ENCODE measurements around the gene GPD1L.
"Not testable (repeated sequence)": the region's sequence is repeated elsewhere in the genome, so short reads cannot be mapped to it uniquely, and the experiment has no call there.

Gene GPD1L

DNA sequence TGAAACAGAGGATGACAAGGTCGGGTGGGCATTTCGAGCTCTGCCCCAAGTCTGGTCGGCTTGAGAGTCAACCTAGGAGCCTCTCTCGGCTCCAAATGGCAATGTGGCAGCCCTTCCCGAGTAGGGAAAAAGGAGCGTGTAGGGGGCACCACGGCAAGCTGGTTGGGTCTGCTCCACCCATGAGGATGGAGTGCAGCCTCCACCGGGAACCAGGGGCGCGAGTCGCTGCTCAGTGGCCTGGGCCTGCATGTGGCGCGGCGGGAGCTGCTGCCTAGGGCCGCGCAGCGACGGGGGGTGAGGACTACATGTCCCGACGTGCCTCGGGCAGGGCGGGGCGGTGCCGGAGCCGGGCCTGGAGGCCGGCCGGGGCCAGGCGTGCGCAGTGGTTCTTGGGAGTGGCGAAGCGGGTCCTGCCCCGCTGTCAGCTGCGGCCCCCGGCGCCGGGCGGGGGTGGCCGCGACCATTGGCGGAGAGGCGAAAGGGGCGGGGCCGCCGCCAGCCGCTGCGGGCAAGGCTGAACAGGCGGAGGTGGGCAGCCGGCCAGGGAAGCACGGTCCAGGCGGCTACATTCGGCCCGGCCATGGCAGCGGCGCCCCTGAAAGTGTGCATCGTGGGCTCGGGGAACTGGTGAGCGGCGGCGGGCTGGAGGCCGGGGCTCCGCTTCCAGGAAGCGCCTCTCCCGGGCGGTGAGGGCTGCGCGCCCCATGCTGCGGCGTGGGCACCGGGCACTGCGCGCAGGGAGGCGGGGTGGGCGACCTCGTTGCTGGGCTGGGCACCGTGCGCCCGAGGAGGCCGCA is at the start of gene GPD1L:
Gene GPD1L (plus strand): TSS at position 489 of the 797 bp plus-strand sequence. CDS start 92 bp downstream, at position 581.
- no peaks in the 10 kb centered on the region for H3K36me3 ChIP-seq (ENCODE audit: insufficient read depth, low read length)
- peaks cover 2% of the 10 kb centered on the region for H3K9me3 ChIP-seq (ENCODE audit: control insufficient read depth, insufficient read depth, low read length)
- H3K9ac ChIP-seq (ENCODE audit: low read depth, low read length) = peak within 1 kb of the TSS; percentile 65
- no peaks in the 10 kb centered on the region for H3K4me1 ChIP-seq (ENCODE audit: insufficient read depth, low read length)

DNA sequence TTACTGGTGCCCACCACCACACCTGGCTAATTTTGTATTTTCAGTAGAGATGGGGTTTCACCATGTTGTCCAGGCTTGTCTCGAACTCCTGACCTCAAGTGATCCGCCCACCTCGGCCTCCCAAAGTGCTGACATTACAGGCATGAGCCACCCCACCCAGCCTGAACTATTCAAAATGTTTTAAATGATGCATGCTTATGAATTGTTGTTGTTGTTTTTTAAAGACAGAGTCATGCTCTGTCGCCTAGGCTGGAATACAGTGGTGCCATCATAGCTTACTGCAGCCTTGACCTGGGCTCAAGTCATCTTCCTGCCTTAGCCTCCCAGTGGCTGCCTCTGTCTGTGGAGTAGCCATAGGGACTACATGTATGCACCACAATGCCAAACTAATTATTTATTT is 48.0 kb upstream of the GPD1L start:
- H3K9ac ChIP-seq (ENCODE audit: low read depth, low read length); H3K4me1 ChIP-seq (ENCODE audit: insufficient read depth, low read length); H3K9me3 ChIP-seq (ENCODE audit: control insufficient read depth, insufficient read depth, low read length); H3K36me3 ChIP-seq (ENCODE audit: insufficient read depth, low read length): not testable (repeated sequence)

GRCh38 chr3:32062950-32063582 is 43.4 kb upstream of the GPD1L start:
- H3K36me3 ChIP-seq (ENCODE audit: insufficient read depth, low read length) = no peaks in the 10 kb centered on the region
- H3K4me1 ChIP-seq (ENCODE audit: insufficient read depth, low read length) = no peaks in the 10 kb centered on the region
- no peaks in the 10 kb centered on the region; the same call in 1 of the 2 replicates for H3K9me3 ChIP-seq (ENCODE audit: control insufficient read depth, insufficient read depth, low read length)
- no peak overlapping the region for H3K9ac ChIP-seq (ENCODE audit: low read depth, low read length)

DNA sequence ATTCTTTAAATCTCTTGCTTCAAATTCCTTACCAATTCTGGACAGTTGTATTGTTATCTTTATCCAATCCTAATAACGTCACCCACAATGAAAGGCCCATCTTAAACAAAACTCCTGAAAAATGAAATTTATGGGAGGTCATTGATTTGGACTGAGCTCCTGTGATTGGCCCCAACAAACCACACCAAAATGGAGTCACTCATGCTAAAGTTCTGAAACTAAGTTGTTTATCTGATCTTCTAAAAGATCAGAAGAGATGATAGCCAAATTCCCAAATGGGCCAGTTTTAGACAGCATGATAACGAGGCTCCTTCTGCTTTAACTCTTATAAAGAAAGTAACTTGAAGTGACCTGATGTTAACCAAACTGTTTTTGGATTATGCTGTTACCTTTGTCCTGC is 39.7 kb upstream of the GPD1L start:
- Histone ChIP-seq H3K4me1 (ENCODE audit: insufficient read depth, low read length) (no peaks in the 10 kb centered on the region), H3K36me3 (ENCODE audit: insufficient read depth, low read length) (no peaks in the 10 kb centered on the region), H3K9me3 (ENCODE audit: control insufficient read depth, insufficient read depth, low read length) (no peaks in the 10 kb centered on the region; the same call in 1 of the 2 replicates), H3K9ac (ENCODE audit: low read depth, low read length) (no peak overlapping the region)

GRCh38 chr3:32074194-32074593 is 32.2 kb upstream of the GPD1L start:
- H3K9me3 ChIP-seq (ENCODE audit: control insufficient read depth, insufficient read depth, low read length); H3K36me3 ChIP-seq (ENCODE audit: insufficient read depth, low read length); H3K9ac ChIP-seq (ENCODE audit: low read depth, low read length): not testable (repeated sequence)
- H3K4me1 ChIP-seq (ENCODE audit: insufficient read depth, low read length) = peaks cover 14% of the 10 kb centered on the region

DNA sequence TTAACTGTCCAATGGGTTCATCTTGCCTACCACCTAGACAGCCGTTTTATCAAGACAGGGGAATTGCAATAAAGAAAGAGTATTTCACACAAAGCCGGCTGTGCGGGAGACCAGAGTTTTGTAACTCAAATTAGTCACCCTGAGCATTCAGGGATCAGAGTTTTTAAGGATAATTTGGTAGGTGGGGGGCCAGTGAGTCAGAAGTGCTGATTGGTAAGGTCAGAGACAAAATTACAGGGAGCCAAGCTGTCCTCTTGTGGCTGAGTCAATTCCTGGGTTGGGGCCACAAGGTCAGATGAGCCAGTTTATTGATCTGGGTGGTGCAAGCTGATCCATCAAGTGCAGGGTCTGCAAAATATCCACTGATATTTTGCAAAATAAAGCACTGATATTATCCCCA is 29.9 kb upstream of the GPD1L start:
- Histone ChIP-seq H3K9ac (ENCODE audit: low read depth, low read length) (no peak overlapping the region), H3K9me3 (ENCODE audit: control insufficient read depth, insufficient read depth, low read length) (no peaks in the 10 kb centered on the region), H3K4me1 (ENCODE audit: insufficient read depth, low read length) (peaks cover 14% of the 10 kb centered on the region), H3K36me3 (ENCODE audit: insufficient read depth, low read length) (no peaks in the 10 kb centered on the region)

DNA sequence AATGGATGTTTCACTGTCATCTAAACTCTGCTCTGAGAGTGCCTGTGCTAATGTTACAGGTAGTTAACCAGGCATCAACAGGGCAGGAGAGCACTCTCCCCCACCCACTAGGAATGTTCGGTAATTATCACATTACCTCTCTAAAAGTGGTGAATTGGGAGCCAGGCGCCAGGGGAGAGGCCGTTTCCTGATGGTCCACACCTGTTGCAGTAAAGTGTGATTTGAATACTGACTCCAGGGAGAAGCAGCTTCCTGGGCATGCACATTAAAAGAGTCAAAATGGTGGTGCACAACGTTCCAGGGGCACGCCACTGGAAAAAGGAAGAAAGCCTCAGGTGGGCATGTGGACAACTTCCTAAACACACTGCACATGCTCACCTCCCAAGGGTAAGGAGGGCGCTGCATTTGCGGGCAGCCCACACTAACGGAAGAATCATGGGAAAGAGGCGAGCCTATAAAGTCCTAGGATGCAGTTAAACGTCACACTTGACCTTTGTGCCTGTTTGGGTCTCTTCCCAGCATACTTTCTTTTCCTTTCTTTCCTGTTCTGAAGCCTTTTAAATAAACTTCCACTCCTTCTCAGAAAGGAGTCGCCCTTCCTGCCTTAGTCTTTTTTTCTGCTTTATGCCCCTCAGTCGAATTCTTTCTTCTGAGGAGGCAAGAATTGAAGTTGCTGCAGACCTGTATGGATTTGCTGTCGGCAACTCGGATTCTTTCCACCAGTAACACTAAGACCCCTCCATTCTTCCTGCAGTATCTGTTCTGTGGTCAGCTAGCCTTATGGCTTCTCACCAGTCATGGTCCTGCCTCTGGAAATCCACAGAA is 28.9 kb upstream of the GPD1L start:
- H3K9ac ChIP-seq (ENCODE audit: low read depth, low read length) = no peak overlapping the region
- peaks cover 14% of the 10 kb centered on the region for H3K4me1 ChIP-seq (ENCODE audit: insufficient read depth, low read length)
- H3K36me3 ChIP-seq (ENCODE audit: insufficient read depth, low read length) = no peaks in the 10 kb centered on the region
- no peaks in the 10 kb centered on the region for H3K9me3 ChIP-seq (ENCODE audit: control insufficient read depth, insufficient read depth, low read length)

- no peaks in the 10 kb centered on the region for H3K9me3 ChIP-seq (ENCODE audit: control insufficient read depth, insufficient read depth, low read length)
- peaks cover 14% of the 10 kb centered on the region for H3K4me1 ChIP-seq (ENCODE audit: insufficient read depth, low read length)
- H3K36me3 ChIP-seq (ENCODE audit: insufficient read depth, low read length) = no peaks in the 10 kb centered on the region
- no peak overlapping the region for H3K9ac ChIP-seq (ENCODE audit: low read depth, low read length)
Observed at GRCh38 chr3:32078085-32078634, 28.3 kb upstream of the GPD1L start.

GRCh38 chr3:32078864-32079263 is 27.6 kb upstream of the GPD1L start:
- Histone ChIP-seq H3K9me3 (ENCODE audit: control insufficient read depth, insufficient read depth, low read length) (no peaks in the 10 kb centered on the region), H3K4me1 (ENCODE audit: insufficient read depth, low read length) (peaks cover 14% of the 10 kb centered on the region), H3K9ac (ENCODE audit: low read depth, low read length) (no peak overlapping the region), H3K36me3 (ENCODE audit: insufficient read depth, low read length) (no peaks in the 10 kb centered on the region)

DNA sequence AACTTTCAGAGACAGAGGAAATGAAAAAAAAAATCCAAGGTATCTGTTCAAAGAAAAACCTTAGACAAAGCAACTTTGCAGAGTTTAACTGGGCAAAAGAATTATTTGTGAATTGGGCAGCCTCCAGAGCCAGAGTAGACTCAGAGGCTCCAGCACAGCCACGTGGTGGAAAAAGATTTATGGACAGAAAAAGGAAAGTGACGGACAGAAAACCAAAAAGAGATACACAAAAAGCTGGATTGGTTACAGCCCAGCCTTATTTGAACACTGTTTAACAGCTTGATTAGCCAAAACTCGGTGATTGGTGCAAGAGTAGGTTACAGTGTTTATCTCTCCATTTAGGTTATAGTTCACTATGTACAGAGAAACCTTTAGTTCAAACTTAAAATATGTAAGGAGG is 23.7 kb upstream of the GPD1L start:
- Histone ChIP-seq H3K36me3 (ENCODE audit: insufficient read depth, low read length) (no peaks in the 10 kb centered on the region), H3K4me1 (ENCODE audit: insufficient read depth, low read length) (peaks cover 3% of the 10 kb centered on the region; the same call in 1 of the 2 replicates)

DNA sequence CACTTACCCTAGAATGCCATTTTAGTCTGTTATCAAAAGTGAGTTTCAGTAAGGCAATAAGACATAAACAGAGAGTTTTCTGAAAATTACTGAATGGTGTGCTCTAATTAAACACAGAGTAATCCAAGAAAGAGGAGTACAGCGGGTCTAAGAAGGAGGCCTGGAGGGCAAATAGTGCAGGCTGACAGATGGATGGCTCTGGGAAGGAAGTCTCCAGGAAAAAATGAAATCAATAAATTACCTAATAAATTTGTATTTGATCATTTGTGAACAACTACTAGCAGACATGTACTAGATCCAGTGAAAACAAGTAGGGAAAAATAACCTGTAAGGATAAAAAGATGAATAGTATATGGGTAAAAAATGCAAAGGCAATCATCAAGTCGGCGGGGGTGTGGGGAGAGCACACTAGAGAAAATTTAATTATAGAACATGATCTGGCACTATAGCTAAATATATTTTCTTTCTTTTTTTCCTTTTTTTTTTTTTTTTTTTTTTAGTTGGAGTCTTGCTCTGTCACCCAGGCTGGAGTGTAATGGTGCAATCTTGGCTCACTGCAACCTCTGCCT is 22.6 kb upstream of the GPD1L start:
- Histone ChIP-seq H3K4me1 (ENCODE audit: insufficient read depth, low read length) (no peaks in the 10 kb centered on the region), H3K9me3 (ENCODE audit: control insufficient read depth, insufficient read depth, low read length) (no peaks in the 10 kb centered on the region), H3K9ac (ENCODE audit: low read depth, low read length) (no peak overlapping the region), H3K36me3 (ENCODE audit: insufficient read depth, low read length) (no peaks in the 10 kb centered on the region)

More for the DNA sequence above, 23.7 kb upstream of the GPD1L start:
- Histone ChIP-seq H3K9me3 (ENCODE audit: control insufficient read depth, insufficient read depth, low read length) (no peaks in the 10 kb centered on the region), H3K9ac (ENCODE audit: low read depth, low read length) (no peak overlapping the region)

DNA sequence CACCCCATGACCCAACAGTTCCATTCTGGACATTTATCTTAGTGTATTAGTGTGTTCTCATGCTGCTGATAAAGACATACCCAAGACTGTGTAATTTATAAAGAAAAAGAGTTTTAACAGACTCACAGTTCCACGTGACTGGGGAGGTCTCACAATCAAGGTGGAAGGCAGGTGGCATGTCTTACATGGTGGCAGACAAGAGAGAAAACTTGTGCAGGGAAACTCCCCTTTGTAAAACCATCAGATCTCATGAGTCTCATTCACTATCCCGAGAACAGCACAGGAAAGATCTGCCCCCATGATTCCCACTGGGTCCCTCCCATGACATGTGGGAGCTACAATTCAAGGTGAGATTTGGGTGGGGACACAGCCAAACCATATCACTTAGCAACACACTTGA is 21.6 kb upstream of the GPD1L start:
- H3K4me1 ChIP-seq (ENCODE audit: insufficient read depth, low read length) = no peaks in the 10 kb centered on the region
- no peak overlapping the region for H3K9ac ChIP-seq (ENCODE audit: low read depth, low read length)
- H3K36me3 ChIP-seq (ENCODE audit: insufficient read depth, low read length) = no peaks in the 10 kb centered on the region
- no peaks in the 10 kb centered on the region for H3K9me3 ChIP-seq (ENCODE audit: control insufficient read depth, insufficient read depth, low read length)

DNA sequence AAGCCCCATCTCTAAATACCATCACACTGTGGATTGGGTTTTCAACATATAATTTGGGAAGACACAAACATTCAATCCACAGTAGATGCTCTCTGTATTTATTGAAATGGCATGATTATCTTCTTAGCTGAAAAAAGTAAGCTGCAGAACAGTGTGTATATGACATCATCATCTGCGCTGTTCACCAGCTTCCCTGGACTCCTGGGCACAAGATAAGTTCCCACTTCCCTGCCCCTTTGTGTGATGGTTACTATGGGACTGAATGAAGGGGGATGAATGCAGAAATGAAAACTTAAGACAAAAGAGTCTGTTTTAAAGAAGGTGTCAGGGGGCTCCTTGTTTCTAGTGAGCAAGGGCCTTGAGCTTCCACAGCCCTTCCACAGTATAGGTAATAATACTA is 20.0 kb upstream of the GPD1L start:
- no peaks in the 10 kb centered on the region for H3K4me1 ChIP-seq (ENCODE audit: insufficient read depth, low read length)
- H3K9me3 ChIP-seq (ENCODE audit: control insufficient read depth, insufficient read depth, low read length) = no peaks in the 10 kb centered on the region
- no peaks in the 10 kb centered on the region for H3K36me3 ChIP-seq (ENCODE audit: insufficient read depth, low read length)
- H3K9ac ChIP-seq (ENCODE audit: low read depth, low read length) = no peak overlapping the region

DNA sequence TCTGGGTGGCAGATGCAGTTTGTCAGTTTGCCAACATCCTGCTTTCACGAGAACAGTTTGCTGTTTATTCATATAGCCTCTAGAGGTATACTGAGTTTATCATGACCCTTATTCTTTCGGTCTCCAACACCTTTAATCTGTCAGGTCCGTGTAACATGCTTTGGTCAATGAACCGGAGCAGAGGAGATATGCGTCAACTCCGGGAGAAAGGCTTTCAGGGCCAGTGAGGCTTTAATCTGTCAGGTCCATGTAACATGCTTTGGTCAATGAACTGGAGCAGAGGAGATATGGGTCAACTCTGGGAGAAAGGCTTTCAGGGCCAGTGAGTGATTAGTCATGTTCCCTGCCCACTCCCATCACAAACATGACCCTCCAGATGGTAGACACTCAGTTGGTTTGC is 16.9 kb upstream of the GPD1L start:
- Histone ChIP-seq H3K4me1 (ENCODE audit: insufficient read depth, low read length) (no peaks in the 10 kb centered on the region), H3K9me3 (ENCODE audit: control insufficient read depth, insufficient read depth, low read length) (no peaks in the 10 kb centered on the region), H3K9ac (ENCODE audit: low read depth, low read length) (no peak overlapping the region), H3K36me3 (ENCODE audit: insufficient read depth, low read length) (no peaks in the 10 kb centered on the region)
